LNCaP clone FGC (cell line): ENCODE data around the gene BCAR3.

Experiments
- DNase-seq: peaks from one replicate; pipeline ENCODE4 v3.0.0-alpha.2; 2011; ENCODE audit warnings: low read depth
- H3K4me3 ChIP-seq: 2 replicates; pipeline ENCODE4 v1.5.1; 2011; ENCODE audit warnings: mild to moderate bottlenecking, low read depth, low read length, control low read depth
- CTCF ChIP-seq: IDR thresholded peaks from 2 replicates; pipeline ENCODE4 v1.5.1; 2012; ENCODE audit warnings: mild to moderate bottlenecking; ENCODE audit not compliant: control insufficient read depth, insufficient read depth; ENCODE audit errors: extremely low read depth

BCAR3 gene

GRCh38 chr1:93613898-93614297 lies 67.7 kb downstream of the BCAR3 start:
- no peak overlapping the region for H3K4me3 ChIP-seq
- no peak for DNase-seq
- TF ChIP-seq CTCF = no peak

GRCh38 chr1:93612510-93612909 lies 69.1 kb downstream of the BCAR3 start:
- DNase-seq = no peak
- no peak overlapping the region for H3K4me3 ChIP-seq
- TF ChIP-seq CTCF = no peak

GRCh38 chr1:93611668-93612067 lies 70.0 kb downstream of the BCAR3 start:
- DNase-seq = no peak
- no peak for TF ChIP-seq CTCF
- H3K4me3 ChIP-seq = no peak overlapping the region

- no peak for DNase-seq
- TF ChIP-seq CTCF = no peak
- H3K4me3 ChIP-seq = no peak overlapping the region
These were observed 72.1 kb downstream of the BCAR3 start for GRCh38 chr1:93609536-93609935.

GRCh38 chr1:93608187-93609109 lies 73.2 kb downstream of the BCAR3 start:
- no peak for TF ChIP-seq CTCF
- H3K4me3 ChIP-seq = no peak overlapping the region
- DNase-seq = no peak

GRCh38 chr1:93607814-93608186 lies 73.8 kb downstream of the BCAR3 start:
- DNase-seq = no peak
- H3K4me3 ChIP-seq = no peak overlapping the region
- no peak for TF ChIP-seq CTCF

GRCh38 chr1:93605812-93606512 lies 75.7 kb downstream of the BCAR3 start:
- no peak for TF ChIP-seq CTCF
- H3K4me3 ChIP-seq = no peak overlapping the region

More at GRCh38 chr1:93605812-93606512, 75.7 kb downstream of the BCAR3 start:
- DNase-seq = no peak
